ENCODE measurements around the gene C1orf159. TPM values are rescaled to one million over a fixed set of nuclear protein-coding genes. Genes with fewer than 3 reads are reported as not detected.

The C1orf159 gene
- total and polyA plus RNA-seq, 10 of the 15 experiments (the other 5 are each of a cell fraction or from before 2014, with no cell fraction given), result 0.11 to 23.4 (median 8.0) TPM

- FAIRE-seq, result no peak
- H3K27me3 ChIP-seq (replicated peaks in 1 of 2; ENCODE audit: control insufficient read depth in 2 of 2, insufficient read depth in 2 of 2, low read length in 1 of 2), result no peaks in the 10 kb centered on the region
- BruUV-seq (replicated peaks), result no TSS peak
- intact Hi-C loops (cut with micrococcal nuclease; ENCODE audit: unreplicated experiment), result loop anchor here (10.0 kb wide), 1 partner anchor 163 kb away; no protein-coding TSS in a partner anchor
- H3K9ac ChIP-seq (ENCODE audit: control insufficient read depth, insufficient read depth, low read length), result no peak overlapping the region
- no peaks in the 10 kb centered on the region for H3K79me2 ChIP-seq (ENCODE audit: control insufficient read depth, insufficient read depth, low read length)
- peak overlapping the region; percentile 33; the same call in 1 of the 2 replicates for H2AFZ ChIP-seq (ENCODE audit: control insufficient read depth, low read depth, low read length)
- H3K36me3 ChIP-seq (ENCODE audit: control insufficient read depth in 2 of 2, insufficient read depth in 2 of 2, low read length in 1 of 2), result no peaks in the 10 kb centered on the region
- H3K9me3 ChIP-seq (replicated peaks; ENCODE audit: control insufficient read depth, insufficient read depth, low read length), result no peaks in the 10 kb centered on the region
- RAD21 ChIA-PET (ENCODE audit: unreplicated experiment), result no interaction called here
- CTCF ChIA-PET, result interaction anchor here (0.9 kb wide), 1 partner anchor 35 kb away, joined by 3 read pairs; no protein-coding TSS in a partner anchor
- SMC1A ChIA-PET (ENCODE audit: uncharacterized antibody, unreplicated experiment), result no interaction called here
- peak overlapping the region; percentile 37; the same call in 1 of the 2 replicates for H3K4me3 ChIP-seq
- peaks cover 24% of the 10 kb centered on the region for H3K4me1 ChIP-seq (ENCODE audit: control insufficient read depth, insufficient read depth, low read length)
- peak overlapping the region; percentile 69 for H3K4me2 ChIP-seq (ENCODE audit: control insufficient read depth, insufficient read depth)
- 76% methylated on average over 30 of the region's 32 CpGs for WGBS (ENCODE audit: insufficient coverage, insufficient replicate concordance, low lambda C conversion rate, missing lambda C conversion rate)
- no peak for DNase-seq (ENCODE audit: low read depth, low spot score)
- in situ Hi-C loops (cut with MboI), result no loop called here
- no peak for ATAC-seq
- H3K27ac ChIP-seq (ENCODE audit: control insufficient read depth, insufficient read depth), result no peak overlapping the region
- no peaks in the 10 kb centered on the region for H4K20me1 ChIP-seq (ENCODE audit: control insufficient read depth, insufficient read depth)
- POLR2A ChIA-PET, result no interaction called here
- TF ChIP-seq SIX5 (IDR thresholded peaks at IDR 0.05; ENCODE audit: low read depth, low read length, severe bottlenecking) (no peak), KAT2A (conservative IDR thresholded peaks at IDR 0.05; ENCODE audit: control insufficient read depth, low read depth, low read length) (no peak), LARP7 (IDR thresholded peaks at IDR 0.05) (no peak), ASH2L (IDR thresholded peaks at IDR 0.05; ENCODE audit: borderline replicate concordance, low read depth) (no peak), CTCF (IDR thresholded peaks at IDR 0.05 in 2 of 3, conservative IDR thresholded peaks at IDR 0.05 in 1 of 3; ENCODE audit: control insufficient read depth in 2 of 3, extremely low read depth in 1 of 3, insufficient read depth in 1 of 3, low read depth in 3 of 3, low read length in 3 of 3) (no peak), IKZF2 (IDR thresholded peaks at IDR 0.05) (no peak), NRF1 (conservative IDR thresholded peaks at IDR 0.05; ENCODE audit: low read depth, low read length) (no peak), EZH2 (IDR thresholded peaks at IDR 0.05; ENCODE audit: borderline replicate concordance, control insufficient read depth, low read depth, low read length) (no peak), HDAC6 (IDR thresholded peaks at IDR 0.05; ENCODE audit: unreplicated experiment) (no peak), RFX5 (IDR thresholded peaks at IDR 0.05; ENCODE audit: low read depth, low read length) (no peak), EED (IDR thresholded peaks at IDR 0.05; ENCODE audit: low read depth) (no peak), NR2C2 (IDR thresholded peaks at IDR 0.05; ENCODE audit: borderline replicate concordance, control insufficient read depth, insufficient read length, low read depth) (no peak), ATF2 (IDR thresholded peaks at IDR 0.05; ENCODE audit: low read length) (no peak), TCF3 (IDR thresholded peaks at IDR 0.05; ENCODE audit: borderline replicate concordance, insufficient read depth, low read depth, low read length) (no peak), FOS (IDR thresholded peaks at IDR 0.05; ENCODE audit: borderline replicate concordance, extremely low read depth, insufficient read length) (no peak), NFYA (IDR thresholded peaks at IDR 0.05; ENCODE audit: borderline replicate concordance, low read depth, low read length) (no peak), MYB (IDR thresholded peaks at IDR 0.05; ENCODE audit: borderline replicate concordance, low read depth, low read length) (no peak)
These were observed 47.9 kb downstream of the C1orf159 start for GRCh38 chr1:1067860-1068516.

Measured in GM12878 (cell line).